ENCODE measurements around the gene MRPL44.

DNA sequence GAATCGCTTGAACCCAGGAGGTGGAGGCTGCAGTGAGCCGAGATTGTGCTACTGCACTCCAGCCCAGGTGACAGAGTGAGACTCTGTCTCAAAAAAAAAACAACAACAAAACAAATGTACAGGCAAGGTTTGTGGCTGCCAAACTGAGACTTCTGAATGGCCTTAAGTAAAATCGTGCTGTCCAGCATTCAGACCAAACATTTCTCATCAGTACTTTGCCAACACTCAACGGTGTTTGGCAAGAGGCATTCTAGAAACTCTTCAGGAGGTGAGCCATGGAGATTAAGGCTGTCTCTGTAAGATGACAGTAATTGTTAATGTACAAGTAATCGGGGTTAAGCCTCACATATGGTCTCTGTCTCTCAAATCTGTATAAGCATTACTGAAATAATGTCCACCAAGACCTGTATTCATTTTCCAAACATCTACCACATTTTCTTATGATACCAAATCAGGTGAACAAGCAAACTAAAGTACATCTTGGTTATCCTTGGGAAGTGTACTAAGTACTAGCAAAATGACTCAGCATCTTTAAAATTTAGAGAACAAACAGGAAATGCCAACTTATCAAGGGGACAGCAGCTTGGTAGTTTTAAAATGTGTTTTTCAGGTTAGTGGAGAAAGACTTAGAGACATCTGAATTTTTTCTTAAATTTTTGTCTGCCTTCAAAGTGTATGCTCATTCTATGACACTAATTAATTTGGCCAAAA, 52.5 kb downstream of the MRPL44 start:
- TF ChIP-seq, protein P1, sequence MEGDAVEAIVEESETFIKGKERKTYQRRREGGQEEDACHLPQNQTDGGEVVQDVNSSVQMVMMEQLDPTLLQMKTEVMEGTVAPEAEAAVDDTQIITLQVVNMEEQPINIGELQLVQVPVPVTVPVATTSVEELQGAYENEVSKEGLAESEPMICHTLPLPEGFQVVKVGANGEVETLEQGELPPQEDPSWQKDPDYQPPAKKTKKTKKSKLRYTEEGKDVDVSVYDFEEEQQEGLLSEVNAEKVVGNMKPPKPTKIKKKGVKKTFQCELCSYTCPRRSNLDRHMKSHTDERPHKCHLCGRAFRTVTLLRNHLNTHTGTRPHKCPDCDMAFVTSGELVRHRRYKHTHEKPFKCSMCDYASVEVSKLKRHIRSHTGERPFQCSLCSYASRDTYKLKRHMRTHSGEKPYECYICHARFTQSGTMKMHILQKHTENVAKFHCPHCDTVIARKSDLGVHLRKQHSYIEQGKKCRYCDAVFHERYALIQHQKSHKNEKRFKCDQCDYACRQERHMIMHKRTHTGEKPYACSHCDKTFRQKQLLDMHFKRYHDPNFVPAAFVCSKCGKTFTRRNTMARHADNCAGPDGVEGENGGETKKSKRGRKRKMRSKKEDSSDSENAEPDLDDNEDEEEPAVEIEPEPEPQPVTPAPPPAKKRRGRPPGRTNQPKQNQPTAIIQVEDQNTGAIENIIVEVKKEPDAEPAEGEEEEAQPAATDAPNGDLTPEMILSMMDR (IDR thresholded peaks at IDR 0.05): no peak
- TF ChIP-seq POLR2A (IDR thresholded peaks at IDR 0.05): no peak

All from heart left ventricle (tissue), 13 donors.